G401 (cell line): ENCODE results near the gene HINT3. TPM values are rescaled to one million over a fixed set of nuclear protein-coding genes. Genes with fewer than 3 reads are reported as not detected.
"Not testable (repeated sequence)": the region's sequence is repeated elsewhere in the genome, so short reads cannot be mapped to it uniquely, and the experiment has no call there.

Experiments
- DNase-seq: peaks from one replicate; pipeline ENCODE4 v3.0.0-alpha.2; 2015; ENCODE audit warnings: low spot score
- in situ Hi-C: cut with HindIII; loops from 2 replicates; pipeline ENCODE4 v1.10.0; 2016; ENCODE audit warnings: low sequenced_read_pairs, mixed read lengths
- total RNA-seq: library from RNA; depleted of rRNA; stranded (reverse); fragments of >200 nt; shearing (Covaris generic); gene quantifications from 2 replicates; pipeline ENCODE4 v1.2.3, GENCODE V29; 2014

Gene HINT3
- total RNA-seq, 1 experiment from 2014 or later: 9.8 TPM

DNA sequence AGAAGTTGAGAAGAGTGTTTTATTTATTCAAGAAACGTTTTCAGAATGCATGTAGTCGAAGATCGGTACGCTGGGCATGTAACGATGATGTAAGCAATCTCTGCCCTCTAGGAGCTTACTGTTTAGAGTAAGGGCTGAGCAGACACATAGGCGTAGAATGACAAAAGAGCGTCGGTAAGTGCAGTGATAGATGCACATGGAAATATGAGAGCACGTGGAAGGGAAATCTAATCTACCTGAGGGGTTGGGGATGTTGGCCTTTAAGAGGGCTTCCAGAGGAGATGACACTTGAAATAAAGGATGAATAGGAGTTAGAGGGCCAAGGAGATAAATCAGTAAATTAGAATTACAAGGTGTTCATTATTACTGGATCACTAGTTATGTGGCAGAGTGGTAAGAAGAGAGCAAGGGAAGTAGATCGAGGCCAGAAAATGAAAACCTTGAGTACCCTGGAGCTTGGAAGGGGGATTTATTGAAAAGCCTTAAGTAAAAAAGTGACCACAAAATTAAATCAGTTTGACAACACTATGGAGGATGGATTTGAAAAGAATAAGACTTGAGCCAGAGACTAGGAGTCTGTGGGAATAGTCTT, 30.6 kb downstream of the HINT3 start:
- peak; percentile 65 for DNase-seq
- in situ Hi-C loops: no loop called here

DNA sequence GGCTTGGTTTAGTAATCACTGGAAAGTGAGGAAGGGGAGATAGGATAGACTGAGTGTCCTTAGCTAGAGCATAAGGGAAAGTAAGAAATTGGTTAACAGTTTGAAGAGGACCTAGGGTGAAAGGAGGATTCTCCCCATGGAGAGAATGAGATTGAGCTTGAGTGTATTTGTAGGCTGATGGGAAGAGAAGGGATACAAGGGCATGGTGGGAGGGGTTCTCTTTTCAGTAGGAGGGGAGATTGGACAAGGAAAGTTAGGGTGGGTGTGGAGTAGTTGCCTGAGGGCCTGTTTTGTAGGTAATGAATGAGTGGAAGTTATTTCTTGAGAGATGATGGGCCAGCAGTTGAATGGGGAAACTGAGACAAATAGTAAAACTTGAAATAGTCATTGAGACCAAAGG, 31.7 kb downstream of the HINT3 start:
- DNase-seq: no peak
- in situ Hi-C loops: no loop called here

DNA sequence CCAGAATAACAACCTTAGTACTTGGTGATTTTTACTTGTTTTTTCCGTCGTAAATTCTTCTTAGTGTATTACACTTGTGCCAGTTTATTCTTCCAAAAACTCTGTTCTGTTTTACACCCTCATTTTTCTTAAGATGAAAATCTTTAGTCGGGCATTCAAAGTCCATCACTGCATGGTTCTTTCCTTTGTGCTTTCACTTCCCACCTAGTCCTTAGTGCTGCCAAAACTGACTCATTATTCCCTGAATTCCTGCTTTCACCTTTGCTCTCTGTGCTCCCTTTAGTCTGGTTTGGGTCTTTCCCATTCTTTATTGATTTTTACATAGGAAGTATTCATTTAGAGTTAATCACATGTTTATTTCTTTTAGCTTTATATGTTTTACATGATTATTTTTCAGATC, 33.1 kb downstream of the HINT3 start:
- in situ Hi-C loops: no loop called here
- no peak for DNase-seq

DNA sequence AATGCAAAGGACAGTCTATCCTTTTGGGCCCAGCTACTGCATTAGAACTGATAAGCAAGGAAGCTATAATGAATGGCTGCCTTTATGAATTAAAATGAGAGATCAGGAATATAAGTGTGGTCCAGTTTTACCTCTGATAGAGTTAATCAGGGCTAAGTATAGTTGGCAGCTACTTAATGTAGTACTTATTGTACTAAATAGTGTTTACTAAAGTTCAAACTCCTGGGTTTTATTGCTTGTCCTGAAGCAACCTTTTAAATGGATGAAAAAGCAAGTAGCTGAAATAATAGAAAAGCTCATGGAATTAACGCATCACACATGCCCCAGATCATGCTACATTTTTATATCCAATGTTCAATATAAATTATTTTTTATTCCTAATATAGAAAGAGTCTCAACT, 35.1 kb downstream of the HINT3 start:
- DNase-seq: peak; percentile 11
- in situ Hi-C loops: no loop called here

DNA sequence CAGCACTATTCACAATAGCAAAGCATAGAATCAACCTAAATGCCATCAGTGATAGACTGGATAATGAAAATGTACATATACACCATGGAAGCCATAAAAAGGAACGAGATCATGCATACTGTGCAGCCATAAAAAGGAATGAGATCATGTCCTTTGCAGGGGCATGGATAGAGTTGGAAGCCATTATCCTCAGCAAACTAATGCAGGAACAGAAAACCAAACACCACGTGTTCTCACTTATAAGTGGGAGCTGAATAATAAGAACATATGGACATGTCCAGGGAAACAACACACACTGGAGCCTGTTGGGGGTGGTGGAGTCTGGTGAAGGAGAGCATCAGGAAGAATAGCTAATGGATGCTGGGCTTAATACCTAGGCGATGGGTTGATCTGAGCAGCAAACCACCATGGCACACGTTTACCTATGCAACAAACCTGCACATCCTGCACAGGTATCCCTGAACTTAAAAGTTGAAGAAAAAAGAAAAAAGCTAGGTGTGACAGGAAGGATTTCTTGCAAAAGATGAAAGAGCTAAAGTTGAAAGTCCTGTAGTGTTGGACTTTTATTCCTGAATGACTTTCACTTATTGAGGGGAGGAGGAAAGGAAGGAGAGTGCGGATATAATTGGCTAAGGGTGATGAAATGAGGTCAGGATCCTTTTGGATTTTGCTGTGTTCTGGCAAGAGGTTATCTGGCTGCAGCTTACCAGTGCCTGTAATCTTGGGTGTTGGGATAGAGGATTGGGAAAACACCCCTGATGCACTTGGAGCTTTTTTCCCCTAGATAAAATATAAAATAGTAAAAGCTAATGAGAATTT, 38.3 kb downstream of the HINT3 start:
- peak; percentile 49 for DNase-seq
- in situ Hi-C loops: no loop called here

DNA sequence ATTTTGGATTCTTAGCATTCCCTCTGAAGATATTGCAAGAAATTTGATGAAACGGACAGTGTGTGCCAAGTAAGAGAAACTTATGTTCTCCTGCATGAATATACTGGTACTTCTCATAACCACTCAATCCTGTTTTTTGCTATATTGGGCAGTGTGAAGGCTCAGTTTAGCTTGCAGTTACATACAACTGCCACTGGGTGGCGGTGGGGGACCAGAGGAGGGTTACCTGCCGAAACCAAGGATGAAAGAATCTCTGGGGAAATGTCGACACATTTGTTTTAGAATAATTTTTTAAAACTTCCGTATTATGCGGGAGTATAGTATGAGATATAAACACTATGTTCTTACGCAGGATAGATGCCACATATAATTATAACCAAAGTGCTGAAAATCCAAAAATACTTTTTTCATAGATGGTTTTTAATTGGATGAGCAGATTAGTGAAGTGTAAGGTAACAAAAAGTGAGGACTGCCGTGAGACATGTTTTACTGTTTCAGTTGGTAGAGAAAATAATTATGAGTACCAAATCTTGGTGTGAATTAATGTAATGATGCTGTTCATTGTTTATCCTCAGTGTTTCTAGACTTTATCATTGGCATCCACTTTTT, 39.5 kb downstream of the HINT3 start:
- in situ Hi-C loops: no loop called here
- peak; percentile 88 for DNase-seq

DNA sequence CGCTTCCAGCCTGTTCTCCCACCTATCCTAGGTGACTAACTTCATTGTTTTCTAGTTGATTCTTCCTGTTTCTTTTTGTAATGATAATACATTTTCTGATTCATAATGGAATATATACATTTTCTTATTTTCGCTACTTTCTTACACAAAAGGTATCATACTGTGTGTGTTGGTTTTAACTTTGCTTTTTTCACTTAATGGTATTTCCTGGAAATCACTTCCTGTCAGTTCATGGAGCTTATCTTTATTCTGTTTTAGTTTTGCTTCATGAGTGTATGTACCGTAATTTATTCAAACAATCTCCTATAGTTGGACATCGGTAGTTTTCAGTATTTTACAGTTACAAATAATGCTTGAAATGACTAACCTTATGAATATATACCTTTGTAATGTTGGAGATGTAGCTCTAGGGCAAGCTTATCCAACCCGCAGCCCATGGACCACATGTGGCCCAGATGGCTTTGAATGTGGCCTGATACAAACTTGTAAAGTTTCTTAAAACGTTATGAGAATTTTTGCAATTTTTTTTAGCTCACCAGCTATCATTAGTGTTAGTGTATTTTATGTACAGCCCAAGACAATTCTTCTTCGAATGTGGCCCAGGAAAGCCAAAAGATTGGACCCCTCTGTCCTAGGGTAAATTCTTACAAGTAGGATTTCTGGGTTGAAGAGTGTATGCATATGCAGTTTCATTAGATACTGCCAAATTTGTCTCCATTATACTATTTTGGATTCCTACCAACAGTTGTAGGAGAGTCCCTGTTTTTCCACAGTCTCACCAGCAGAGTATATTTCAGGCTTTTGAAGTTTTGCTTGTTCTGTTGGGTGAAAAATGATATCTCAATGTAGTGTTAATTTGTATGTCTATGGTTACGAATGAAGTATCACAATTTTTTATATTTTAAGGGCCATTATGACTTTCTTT, 46.4 kb downstream of the HINT3 start:
- DNase-seq: no peak
- in situ Hi-C loops: no loop called here

DNA sequence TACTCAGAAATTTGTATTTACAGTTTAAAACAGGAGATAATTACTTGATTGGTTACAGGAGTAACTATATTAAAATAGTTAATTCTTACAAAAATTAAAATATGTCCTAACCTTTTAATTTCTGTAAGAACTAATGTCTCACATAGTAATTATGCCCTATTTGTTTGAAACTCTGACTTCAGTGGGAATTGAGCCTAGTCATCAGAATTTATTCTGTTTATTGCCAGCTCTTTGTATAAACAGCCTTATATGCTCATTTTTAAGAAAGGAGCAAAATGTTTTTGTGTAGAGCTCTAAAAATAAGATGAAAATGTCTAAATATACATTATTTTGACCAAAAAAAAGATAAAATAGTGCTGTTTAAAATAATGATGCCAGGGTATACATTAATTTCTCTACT, 51.2 kb downstream of the HINT3 start:
- in situ Hi-C loops: no loop called here
- DNase-seq: no peak

DNA sequence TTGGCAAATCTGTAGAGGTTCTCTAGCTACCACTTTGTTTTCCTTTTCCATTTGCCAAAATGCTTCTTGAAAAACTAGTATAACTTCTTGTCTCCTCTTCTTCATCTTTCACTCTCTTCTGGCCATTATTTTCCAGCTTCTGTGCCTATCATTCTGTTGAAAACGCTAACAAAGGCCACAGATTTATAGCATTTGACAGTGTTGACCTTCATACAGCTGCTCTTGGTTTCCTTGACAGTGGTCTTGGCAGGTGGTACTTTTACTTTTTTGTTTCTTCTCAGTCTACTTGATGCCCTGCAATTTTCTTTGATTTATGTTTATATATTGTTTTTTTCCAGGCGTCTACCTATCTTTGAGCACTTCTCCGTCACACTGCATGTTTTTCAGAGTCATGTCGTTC, 53.5 kb downstream of the HINT3 start:
- DNase-seq: no peak
- in situ Hi-C loops: no loop called here

DNA sequence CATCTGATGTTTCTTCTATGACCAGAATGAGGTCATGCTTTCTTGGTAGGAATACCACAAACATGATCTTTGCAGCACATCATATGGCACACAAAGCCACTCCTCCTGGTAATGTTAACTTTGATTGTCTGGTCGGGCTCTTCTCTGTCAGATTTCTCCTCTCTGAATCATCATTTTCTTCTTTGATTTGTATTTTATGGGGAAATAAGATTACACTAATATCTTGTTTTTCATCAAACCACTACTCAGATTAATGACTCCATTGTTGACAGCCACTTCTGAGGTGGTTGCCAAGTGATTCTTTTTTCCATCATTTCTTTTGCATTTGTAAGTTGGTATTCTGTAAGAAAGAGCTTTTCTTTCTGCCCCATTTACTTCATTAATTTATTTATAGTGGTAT, 59.3 kb downstream of the HINT3 start:
- in situ Hi-C loops: no loop called here
- DNase-seq: no peak

DNA sequence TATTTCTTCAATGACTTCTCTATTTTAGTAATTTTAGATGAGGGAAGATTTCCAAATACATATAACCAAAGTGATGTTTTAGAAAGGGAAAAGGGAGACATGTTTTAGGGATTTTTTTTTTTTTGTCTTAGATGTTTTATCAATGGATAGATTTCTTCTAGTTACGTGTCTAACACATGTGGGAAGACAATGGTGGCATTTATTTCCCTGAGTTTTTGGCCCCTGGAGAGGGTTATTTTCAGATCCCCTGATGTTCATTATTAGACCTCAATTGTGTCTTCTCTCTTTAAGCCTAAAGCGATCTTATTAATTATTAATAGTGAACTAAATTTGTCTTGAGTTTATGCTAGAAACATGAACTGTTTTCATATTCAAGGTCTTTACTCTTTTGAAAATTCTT, 60.0 kb downstream of the HINT3 start:
- in situ Hi-C loops: no loop called here
- DNase-seq: no peak

DNA sequence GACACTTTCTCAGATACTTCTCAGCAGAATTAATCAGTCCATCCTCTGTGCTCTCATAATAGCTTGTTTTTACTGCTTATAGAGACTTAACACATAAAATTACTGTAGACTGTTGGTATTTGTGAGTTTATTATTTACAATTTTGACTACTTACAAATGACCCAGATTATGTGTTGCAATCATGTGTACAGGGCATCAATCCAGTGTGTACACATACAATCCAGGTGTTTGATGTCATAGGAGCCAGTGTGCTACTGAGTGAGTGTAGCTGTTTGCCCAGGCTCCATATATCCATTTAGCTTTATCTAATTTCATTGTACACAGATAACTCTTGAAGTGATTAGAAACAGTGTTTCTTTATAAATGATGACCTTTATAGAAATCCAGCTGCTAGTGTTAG, 61.1 kb downstream of the HINT3 start:
- in situ Hi-C loops: no loop called here
- DNase-seq: no peak

DNA sequence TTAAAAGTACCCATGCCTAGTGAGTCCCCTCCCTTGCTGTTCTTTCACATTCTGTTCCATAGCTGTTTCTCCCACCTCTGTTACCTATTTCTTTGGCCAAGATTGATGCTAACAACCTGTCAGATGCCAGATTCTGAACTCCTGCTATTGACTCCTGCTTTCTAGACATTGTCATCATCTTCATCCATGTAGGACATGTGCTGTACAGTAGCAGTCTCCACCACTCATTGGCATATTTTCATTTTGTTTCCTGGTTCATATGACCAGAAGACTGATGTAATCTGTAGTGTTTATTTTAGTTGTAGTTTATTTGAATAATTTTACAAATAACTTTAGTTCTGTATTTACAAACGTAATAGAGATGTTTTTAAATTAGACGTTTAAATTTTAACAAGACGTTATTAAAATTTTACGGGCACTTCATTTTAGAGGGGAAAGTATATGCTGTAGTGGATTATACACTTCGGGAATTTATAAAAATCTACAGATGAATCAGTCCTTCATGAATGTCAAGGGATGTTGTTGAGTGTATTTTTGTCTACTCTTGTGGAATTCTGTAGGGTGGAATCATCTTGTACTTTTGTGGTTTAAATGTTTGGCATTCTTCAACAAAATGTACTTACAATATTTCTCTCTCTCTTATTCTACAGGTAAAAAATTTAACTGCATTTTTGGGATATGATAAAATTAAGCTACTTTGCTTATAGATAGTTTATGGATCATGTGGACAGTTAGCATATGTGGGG, 63.9 kb downstream of the HINT3 start:
- DNase-seq: no peak
- in situ Hi-C loops: no loop called here

DNA sequence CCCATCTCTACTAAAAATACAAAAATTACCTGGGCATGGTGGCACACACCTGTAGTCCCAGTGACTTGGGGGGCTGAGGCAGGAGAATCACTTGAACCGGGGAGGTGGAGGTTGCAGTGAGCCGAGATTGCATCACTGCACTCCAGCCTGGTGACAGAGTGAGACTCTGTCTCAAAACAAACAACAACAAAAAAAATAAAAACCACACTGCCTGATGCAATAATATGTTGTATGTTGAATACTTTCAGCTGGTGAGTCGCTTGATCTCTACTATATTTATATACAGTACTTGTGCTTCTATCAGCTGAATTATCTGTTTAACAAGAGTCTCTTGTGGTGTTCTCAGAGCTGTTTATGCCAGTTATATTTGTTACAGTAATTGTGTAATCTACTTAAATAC, 66.9 kb downstream of the HINT3 start:
- in situ Hi-C loops, DNase-seq: not testable (repeated sequence)

DNA sequence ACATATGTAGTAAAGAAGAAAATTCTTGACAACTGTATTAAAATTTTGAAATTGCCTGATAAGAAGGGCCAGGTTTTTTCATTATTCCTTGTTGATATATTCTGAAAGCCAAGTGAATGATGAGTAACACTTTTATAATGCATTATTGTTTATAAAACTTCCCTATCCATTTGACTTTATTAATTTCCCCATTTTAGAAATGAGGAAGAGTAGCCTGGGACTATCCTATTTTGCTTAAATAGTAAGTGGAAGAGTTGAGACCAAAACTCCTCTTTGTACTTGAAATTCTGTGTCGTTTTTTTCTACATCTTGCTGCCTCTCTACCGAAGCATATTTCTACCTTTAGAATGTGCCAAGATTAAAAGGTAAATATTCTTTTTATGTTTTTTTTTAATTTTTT, 69.4 kb downstream of the HINT3 start:
- DNase-seq: no peak
- in situ Hi-C loops: no loop called here

DNA sequence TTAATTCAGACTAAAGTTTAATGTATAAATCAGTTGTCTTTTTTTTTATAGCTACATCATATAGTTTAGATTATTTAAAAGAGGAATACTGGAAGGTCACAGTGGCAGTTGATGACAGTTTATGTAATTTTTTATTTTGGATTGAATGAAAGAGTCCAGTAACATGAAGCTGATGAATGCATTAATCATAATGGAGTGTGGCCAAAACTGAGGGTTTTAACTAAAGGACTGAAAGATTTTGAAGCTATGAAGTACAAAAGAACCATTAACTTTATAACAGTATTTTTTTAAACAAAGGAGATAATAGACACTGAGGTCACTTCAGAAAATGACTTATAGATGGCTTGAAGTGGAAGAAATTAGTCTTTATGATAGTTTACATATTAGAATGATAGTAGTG, 71.0 kb downstream of the HINT3 start:
- no peak for DNase-seq
- in situ Hi-C loops: no loop called here
